BE2C (cell line): Measurements from ENCODE around the gene PNPLA7.
"Not testable (repeated sequence)": the region's sequence is repeated elsewhere in the genome, so short reads cannot be mapped to it uniquely, and the experiment has no call there.

Experiments
- DNase-seq: peaks from one replicate; pipeline ENCODE4 v3.0.0-alpha.2; 2020
- H3K27me3 ChIP-seq: fragments of 250-450 bp; sonication (Bioruptor Pico); 2 replicates; pipeline ENCODE4 v1.5.1; 2020; ENCODE audit warnings: mild to moderate bottlenecking
- H3K36me3 ChIP-seq: fragments of 250-450 bp; sonication (Bioruptor Pico); 2 replicates; pipeline ENCODE4 v1.5.1; 2020; ENCODE audit warnings: mild to moderate bottlenecking
- H3K4me1 ChIP-seq: fragments of 250-450 bp; sonication (Bioruptor Pico); 2 replicates; pipeline ENCODE4 v1.5.1; 2020
- H3K4me3 ChIP-seq: 2 replicates; pipeline ENCODE4 v1.5.1; 2011; ENCODE audit warnings: low read depth, low read length
- H3K9me3 ChIP-seq: fragments of 250-450 bp; sonication (Bioruptor Pico); 2 replicates; pipeline ENCODE4 v1.5.1; 2020
- CTCF ChIP-seq: IDR thresholded peaks from 2 replicates; pipeline ENCODE4 v1.5.1; 2012; ENCODE audit warnings: mild to moderate bottlenecking, low read depth, low read length

PNPLA7 gene

DNA sequence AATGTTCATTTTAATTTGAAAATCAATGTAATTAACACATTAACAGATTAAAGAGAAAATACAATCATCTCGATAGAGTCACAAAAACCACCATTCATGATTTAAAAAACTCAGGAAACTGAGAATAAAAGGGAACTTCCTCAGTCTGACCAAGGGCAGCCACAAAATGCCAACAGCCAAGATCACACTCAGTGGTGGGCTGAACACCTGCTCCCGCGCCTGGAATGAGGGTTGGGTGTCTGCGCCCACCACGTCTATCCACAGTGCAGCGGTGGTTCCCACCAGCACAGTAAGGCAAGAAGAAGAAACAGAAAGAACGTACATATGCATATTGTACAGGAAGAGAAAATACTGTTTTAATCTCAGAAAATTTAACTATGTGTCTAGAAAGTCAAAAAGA is 79.4 kb downstream of the PNPLA7 start:
- no peak for DNase-seq
- H3K4me3 ChIP-seq: no peak overlapping the region
- H3K27me3 ChIP-seq: no peaks in the 10 kb centered on the region
- no peaks in the 10 kb centered on the region for H3K9me3 ChIP-seq
- no peaks in the 10 kb centered on the region for H3K4me1 ChIP-seq
- no peaks in the 10 kb centered on the region for H3K36me3 ChIP-seq
- TF ChIP-seq CTCF: no peak

DNA sequence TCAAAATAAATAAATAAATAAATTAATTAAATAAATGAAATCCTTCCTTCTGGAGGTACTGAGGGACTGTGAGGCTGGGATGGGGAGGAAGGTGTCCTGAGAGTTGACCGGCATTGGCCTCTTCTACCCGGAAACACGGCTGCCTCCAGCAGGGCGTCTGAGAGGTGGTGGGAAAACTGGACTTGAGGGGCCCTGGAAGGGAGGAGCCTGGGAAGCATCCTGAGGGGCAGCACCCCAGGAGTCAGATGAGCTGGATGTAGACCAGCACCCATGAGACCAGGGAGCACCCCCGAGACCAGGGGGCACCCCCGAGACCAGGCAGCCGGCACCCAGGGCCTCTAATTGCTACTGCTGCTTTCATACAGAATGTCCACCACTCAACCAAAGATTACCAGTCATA is 82.3 kb downstream of the PNPLA7 start:
- no peaks in the 10 kb centered on the region for H3K4me1 ChIP-seq
- no peaks in the 10 kb centered on the region for H3K27me3 ChIP-seq
- no peak for TF ChIP-seq CTCF
- no peak for DNase-seq
- H3K36me3 ChIP-seq: no peaks in the 10 kb centered on the region
- no peaks in the 10 kb centered on the region for H3K9me3 ChIP-seq
- H3K4me3 ChIP-seq: no peak overlapping the region

DNA sequence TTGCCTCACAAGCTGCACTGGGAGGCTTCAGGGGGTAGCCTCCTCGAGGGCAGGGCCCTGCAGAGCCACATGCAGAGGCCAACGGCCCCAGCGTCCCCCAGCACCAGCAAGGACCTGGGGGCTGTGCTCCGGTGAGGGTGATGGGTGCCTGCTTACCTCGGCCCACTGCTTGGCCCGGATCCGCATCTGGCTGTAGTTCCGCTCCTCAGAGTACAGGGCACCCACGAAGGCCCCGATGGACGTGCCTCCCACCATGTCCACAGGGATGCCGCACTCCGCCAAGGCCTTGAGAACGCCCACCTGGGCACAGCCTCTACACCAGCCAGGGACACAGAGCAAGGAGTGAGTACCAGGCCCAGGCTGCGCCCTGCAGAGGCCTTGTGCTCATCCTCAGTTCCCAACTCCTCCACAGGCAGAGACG is 83.0 kb downstream of the PNPLA7 start:
- H3K36me3 ChIP-seq: no peaks in the 10 kb centered on the region
- DNase-seq: no peak
- H3K9me3 ChIP-seq: no peaks in the 10 kb centered on the region
- TF ChIP-seq CTCF: no peak
- no peaks in the 10 kb centered on the region for H3K27me3 ChIP-seq
- H3K4me1 ChIP-seq: no peaks in the 10 kb centered on the region
- no peak overlapping the region for H3K4me3 ChIP-seq

GRCh38 chr9:137466389-137467085 is 83.7 kb downstream of the PNPLA7 start:
- not testable (repeated sequence) for H3K9me3 ChIP-seq, H3K4me3 ChIP-seq, H3K4me1 ChIP-seq, H3K36me3 ChIP-seq, H3K27me3 ChIP-seq, DNase-seq

DNA sequence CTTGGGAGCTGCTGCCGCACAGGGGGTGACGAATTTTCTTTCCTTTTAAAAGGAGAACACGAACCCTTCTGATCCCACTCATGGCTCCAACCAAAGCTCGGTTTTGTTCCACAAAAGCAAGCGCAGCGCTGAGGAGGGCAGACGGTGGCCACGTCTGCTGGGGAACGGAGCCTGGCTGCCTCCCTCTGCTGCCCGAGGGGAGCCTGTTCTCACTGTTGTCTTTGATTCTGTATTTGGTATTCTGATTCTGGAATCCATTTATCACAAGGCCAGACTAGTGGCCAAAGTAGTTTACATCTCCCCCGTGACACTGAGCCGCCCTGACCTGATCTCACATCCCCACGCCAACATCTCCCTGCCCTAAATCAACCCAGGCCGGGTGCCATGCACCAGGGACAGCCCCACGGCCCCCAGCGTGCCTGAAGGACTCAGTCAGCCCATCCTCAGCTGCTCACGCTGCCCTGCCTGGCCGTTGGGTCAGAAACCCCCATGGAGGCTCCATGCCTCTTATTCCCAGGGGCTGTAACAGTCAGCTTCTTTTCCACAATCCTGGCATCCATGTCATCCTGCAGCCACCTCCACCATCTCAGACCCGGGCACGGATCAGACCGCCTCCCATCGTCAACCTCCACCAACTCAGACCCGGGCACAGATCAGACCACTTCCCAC is 84.3 kb downstream of the PNPLA7 start:
- Histone ChIP-seq H3K9me3 (no peaks in the 10 kb centered on the region), H3K4me1 (no peaks in the 10 kb centered on the region), H3K4me3 (no peak overlapping the region), H3K27me3 (no peaks in the 10 kb centered on the region), H3K36me3 (no peaks in the 10 kb centered on the region)
- no peak for DNase-seq
- no peak for TF ChIP-seq CTCF

DNA sequence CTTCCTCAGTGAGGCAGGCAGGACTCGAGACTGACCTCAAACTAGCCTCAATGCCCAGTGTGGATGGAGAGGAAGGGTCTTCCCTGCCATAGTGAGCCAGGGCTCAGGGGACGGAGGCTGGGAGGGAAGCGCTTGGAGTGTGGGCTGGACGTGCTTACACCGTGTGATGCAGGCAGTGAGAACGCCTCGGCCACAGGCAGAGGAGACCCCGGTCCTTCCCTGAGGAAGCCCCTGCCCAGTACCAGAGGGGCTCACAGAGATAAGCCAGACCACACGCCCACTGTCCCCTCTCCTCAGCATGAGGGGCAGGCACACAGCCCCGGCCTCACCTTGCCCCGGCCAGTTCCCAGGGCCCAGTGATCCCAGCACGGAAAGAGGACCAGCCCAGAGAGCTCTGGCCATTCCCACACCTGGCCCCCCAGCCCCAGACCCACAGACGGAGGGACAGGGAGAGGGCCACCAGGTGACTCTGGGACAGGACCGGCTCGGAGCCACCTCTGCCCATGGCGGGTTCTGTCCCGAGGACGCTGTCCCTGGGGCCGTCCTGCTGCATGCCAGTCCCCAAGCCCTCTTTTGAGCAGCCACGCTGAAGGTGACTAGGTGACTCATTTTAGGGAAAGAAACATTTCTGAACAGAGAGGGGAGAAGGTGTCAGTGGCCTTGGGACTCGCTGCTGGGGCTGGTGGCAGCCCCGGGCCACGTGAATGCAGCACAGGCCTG is 85.0 kb downstream of the PNPLA7 start:
- H3K4me3 ChIP-seq: no peak overlapping the region
- no peaks in the 10 kb centered on the region for H3K36me3 ChIP-seq
- H3K27me3 ChIP-seq: no peaks in the 10 kb centered on the region
- no peak for TF ChIP-seq CTCF
- DNase-seq: no peak
- no peaks in the 10 kb centered on the region for H3K9me3 ChIP-seq
- H3K4me1 ChIP-seq: no peaks in the 10 kb centered on the region
